ENCODE results near the gene FIGN. TPM values are rescaled to one million over a fixed set of nuclear protein-coding genes. Genes with fewer than 3 reads are reported as not detected.

FIGN gene
- total and polyA plus RNA-seq, 9 of the 15 experiments (the other 6 are each of a cell fraction or from before 2014, with no cell fraction given) = 0.02 TPM; not detected in 8

- TF ChIP-seq BACH1 (tag; IDR thresholded peaks at IDR 0.05) (no peak), DIDO1 (tag; IDR thresholded peaks at IDR 0.05; ENCODE audit: low read depth) (no peak), ZNF507 (tag; conservative IDR thresholded peaks at IDR 0.05) (no peak), MLLT1 (IDR thresholded peaks at IDR 0.05) (no peak), ZBTB2 (IDR thresholded peaks at IDR 0.05) (no peak)
These were observed 144.3 kb downstream of the FIGN start (continued) for GRCh38 chr2:163591461-163591860.

GRCh38 chr2:163580757-163581156, 155.1 kb downstream of the FIGN start:
- Histone ChIP-seq H4K20me1 (replicated peaks; ENCODE audit: control insufficient read depth, insufficient read depth, low read length) (no peaks in the 10 kb centered on the region), H2AFZ (ENCODE audit: low read depth, low read length) (no peak overlapping the region), H3K27ac (ENCODE audit: extremely low read depth, low read depth, low read length) (no peak overlapping the region), H3K4me1 (replicated peaks in 1 of 2; ENCODE audit: control insufficient read depth in 2 of 2, insufficient read depth in 2 of 2, low read length in 2 of 2) (no peaks in the 10 kb centered on the region), H3K9ac (ENCODE audit: insufficient read depth in 1 of 2, low read depth in 2 of 2, low read length in 2 of 2) (no peak overlapping the region), H3K4me3 (no peak overlapping the region), H3K36me3 (ENCODE audit: control insufficient read depth, insufficient read depth, low read length) (no peaks in the 10 kb centered on the region), H3K79me2 (ENCODE audit: control insufficient read depth, insufficient read depth, low read length) (no peaks in the 10 kb centered on the region), H3K9me1 (ENCODE audit: control insufficient read depth, insufficient read depth, low read length) (no peaks in the 10 kb centered on the region), H3K4me2 (ENCODE audit: insufficient read depth, low read length) (no peak overlapping the region), H3K9me3 (replicated peaks; ENCODE audit: control insufficient read depth, insufficient read depth, low read depth, low read length) (peaks cover 3% of the 10 kb centered on the region; the same call in 1 of the 2 replicates), H3K27me3 (ENCODE audit: control insufficient read depth in 2 of 2, insufficient read depth in 2 of 2, low read length in 2 of 2) (no peaks in the 10 kb centered on the region)
- CTCF ChIA-PET (ENCODE audit: low intra/inter-chr PET ratio) = no interaction called here
- no TSS peak for BruUV-seq (replicated peaks)
- intact Hi-C loops (cut with micrococcal nuclease) (no loop called here), in situ Hi-C loops (cut with MboI) (no loop called here)
- FAIRE-seq = no peak
- POLR2A ChIA-PET = no interaction called here
- 0% methylated on average over 1 of the region's 1 CpG for WGBS (ENCODE audit: insufficient coverage, low coverage, missing lambda C conversion rate)
- no peak for DNase-seq (ENCODE audit: extremely low read depth in 1 of 4, low spot score in 3 of 4)
- TF ChIP-seq NFYB (IDR thresholded peaks at IDR 0.05; ENCODE audit: extremely low read depth, insufficient read length) = no peak
- TF ChIP-seq GTF2A2 (tag; IDR thresholded peaks at IDR 0.05) = no peak
- TF ChIP-seq ZNF253 (CRISPR knock-in tag; conservative IDR thresholded peaks at IDR 0.05) = no peak
- TF ChIP-seq HDGF (IDR thresholded peaks at IDR 0.05) = no peak
- TF ChIP-seq LCOR (CRISPR knock-in tag; IDR thresholded peaks at IDR 0.05) = no peak
- no peak for TF ChIP-seq ZNF830 (CRISPR knock-in tag; IDR thresholded peaks at IDR 0.05)
- no peak for TF ChIP-seq NFE2L1 (tag; IDR thresholded peaks at IDR 0.05; ENCODE audit: borderline replicate concordance, low read depth)
- no peak for TF ChIP-seq MIER1 (IDR thresholded peaks at IDR 0.05; ENCODE audit: low read depth)
- TF ChIP-seq TAF9B (IDR thresholded peaks at IDR 0.05; ENCODE audit: partially characterized antibody) = no peak
- no peak for TF ChIP-seq ZNF143 (CRISPR knock-in tag; IDR thresholded peaks at IDR 0.05)
- TF ChIP-seq RBM15 (IDR thresholded peaks at IDR 0.05; ENCODE audit: insufficient read depth, low read length) = no peak
- no peak for TF ChIP-seq IRF1 (CRISPR knock-in tag; IDR thresholded peaks at IDR 0.05; ENCODE audit: borderline replicate concordance)
- no peak for ATAC-seq

Data from K562 (cell line).